Body of pancreas (tissue), 4 donors: ENCODE results near the gene A2M. TPM values are rescaled to one million over a fixed set of nuclear protein-coding genes. Genes with fewer than 3 reads are reported as not detected.

Experiments used
- ATAC-seq: fragments of 150-250 bp; one replicate; pipeline ENCODE4 v1.9.1; 2016
- DNase-seq, 4 donors: peaks; one replicate each; pipeline ENCODE4 v3.0.0-alpha.2; 2019
- H3K27ac ChIP-seq, 4 donors: fragments of 200-600 bp; sonication (generic); 1 replicate in 3 of 4; 2 replicates in 1 of 4; pipeline versions ENCODE4 v1.5.1 to v1.6.1; 2016 to 2019; ENCODE audit warnings: mild to moderate bottlenecking in 1 of 4, mixed read lengths in 1 of 4, moderate library complexity in 1 of 4
- H3K27me3 ChIP-seq, 2 donors: fragments of 200-600 bp; sonication (generic); one replicate each; pipeline ENCODE4 v1.6.0; 2016; ENCODE audit warnings: mild to moderate bottlenecking in 1 of 2
- H3K36me3 ChIP-seq, 2 donors: fragments of 200-600 bp; sonication (generic); replicated peaks in 1 of 2; 2 replicates each; pipeline ENCODE4 v1.5.1; 2016; ENCODE audit warnings: low read depth in 2 of 2; ENCODE audit not compliant: insufficient read depth in 1 of 2
- H3K4me1 ChIP-seq: fragments of 200-600 bp; sonication (generic); one replicate; pipeline ENCODE4 v1.6.0; 2016
- H3K4me3 ChIP-seq, 2 donors: fragments of 200-600 bp; sonication (generic); 1 replicate in 1 of 2; 2 replicates in 1 of 2; pipeline ENCODE4 v1.5.1; 2016 to 2019
- H3K9me3 ChIP-seq, 3 donors: fragments of 200-600 bp; sonication (generic); 1 replicate in 2 of 3; 2 replicates in 1 of 3; pipeline ENCODE4 v1.5.1; 2016
- CTCF ChIP-seq, 7 experiments: fragments of 450-650 bp in 4 of 7; fragments of 200-600 bp in 3 of 7; sonication (generic) in 3 of 7; IDR thresholded peaks; one replicate each; pipeline ENCODE4 v1.5.1; 2016 to 2019; ENCODE audit warnings: antibody characterized with exemption in 7 of 7
- POLR2A ChIP-seq, 3 donors: fragments of 450-650 bp; IDR thresholded peaks; one replicate each; pipeline ENCODE4 v1.6.1; 2016; ENCODE audit warnings: antibody characterized with exemption in 3 of 3, mild to moderate bottlenecking in 2 of 3
- WGBS, 2 donors: methylation state at CpG; one replicate each; pipeline ENCODE4 v1.1.5; 2017; 5-methylcytosine and 5-hydroxymethylcytosine counted together
- intact Hi-C: fragments of 100-400 bp; cut with DNase I; formaldehyde crosslinking; loops from one replicate; pipeline ENCODE4 v1.15.1; 2023
- total RNA-seq, 2 donors: library from RNA; depleted of rRNA; stranded (reverse); fragments of >200 nt; gene quantifications; one replicate each; pipeline ENCODE4 v1.1.0, GENCODE V29; 2016

A2M gene
- total RNA-seq, 2 donors from 2014 or later, result 97.3 to 102 TPM

GRCh38 chr12:9103050-9103849, 12.5 kb downstream of the A2M start:
- no peak overlapping the region for H3K4me3 ChIP-seq
- intact Hi-C loops, result no loop called here
- H3K4me1 ChIP-seq, result no peaks in the 10 kb centered on the region
- ATAC-seq (no peak), DNase-seq (no peak)
- H3K36me3 ChIP-seq, result no peaks in the 10 kb centered on the region
- WGBS, 2 donors, result 83 to 89% methylated on average over 4 of the region's 4 CpGs
- H3K9me3 ChIP-seq, result no peaks in the 10 kb centered on the region
- H3K27ac ChIP-seq, result no peak overlapping the region
- H3K27me3 ChIP-seq, result no peaks in the 10 kb centered on the region
- TF ChIP-seq CTCF (IDR thresholded peaks at IDR 0.05), result no peak
- TF ChIP-seq POLR2A (IDR thresholded peaks at IDR 0.05), result no peak

- Histone ChIP-seq H3K36me3 (no peaks in the 10 kb centered on the region), H3K9me3 (no peaks in the 10 kb centered on the region), H3K27ac (no peak overlapping the region), H3K4me1 (no peaks in the 10 kb centered on the region), H3K4me3 (no peak overlapping the region), H3K27me3 (no peaks in the 10 kb centered on the region)
- WGBS, 2 donors, result 72 to 74% methylated on average over 8 of the region's 8 CpGs
- no peak for DNase-seq
- ATAC-seq, result no peak
- intact Hi-C loops, result no loop called here
- TF ChIP-seq POLR2A (IDR thresholded peaks at IDR 0.05), result no peak
- TF ChIP-seq CTCF (IDR thresholded peaks at IDR 0.05), result no peak
Observed at GRCh38 chr12:9101018-9101687, 14.6 kb downstream of the A2M start.

- Histone ChIP-seq H3K27me3 (no peaks in the 10 kb centered on the region), H3K36me3 (no peaks in the 10 kb centered on the region), H3K4me3 (no peak overlapping the region), H3K4me1 (no peaks in the 10 kb centered on the region), H3K27ac (no peak overlapping the region), H3K9me3 (no peaks in the 10 kb centered on the region)
- intact Hi-C loops, result no loop called here
- TF ChIP-seq CTCF (IDR thresholded peaks at IDR 0.05), result no peak
- no peak for TF ChIP-seq POLR2A (IDR thresholded peaks at IDR 0.05)
- no peak for DNase-seq
- ATAC-seq, result no peak
- 82 to 87% methylated on average over 2 of the region's 2 CpGs for WGBS, 2 donors
Observed at GRCh38 chr12:9099552-9100190, 16.0 kb downstream of the A2M start.

- TF ChIP-seq POLR2A (IDR thresholded peaks at IDR 0.05), result no peak
- TF ChIP-seq CTCF (IDR thresholded peaks at IDR 0.05), result no peak
- 91 to 92% methylated on average over 14 of the region's 14 CpGs for WGBS, 2 donors
- no peak overlapping the region for H3K4me3 ChIP-seq
- ATAC-seq (no peak), DNase-seq (no peak)
- H3K9me3 ChIP-seq, result no peaks in the 10 kb centered on the region
- H3K4me1 ChIP-seq, result no peaks in the 10 kb centered on the region
- intact Hi-C loops, result no loop called here
- H3K27me3 ChIP-seq, result no peaks in the 10 kb centered on the region
- no peak overlapping the region for H3K27ac ChIP-seq
- H3K36me3 ChIP-seq, result no peaks in the 10 kb centered on the region
Observed at GRCh38 chr12:9098463-9099026, 17.2 kb downstream of the A2M start.
